HL-60 (cell line): Measurements from ENCODE around the gene PLPPR5.

Source experiments
- DNase-seq, 2 experiments: peaks; one replicate each; pipeline ENCODE4 v3.0.0-alpha.2; 2010 to 2020; ENCODE audit warnings: low read depth in 1 of 2, low spot score in 1 of 2
- H3K27ac ChIP-seq: fragments of 250-450 bp; sonication (Bioruptor Pico); replicated peaks from 2 replicates; pipeline ENCODE4 v1.5.1; 2020; ENCODE audit warnings: mild to moderate bottlenecking, moderate library complexity
- H3K27me3 ChIP-seq: fragments of 250-450 bp; sonication (Bioruptor Pico); 2 replicates; pipeline ENCODE4 v1.5.1; 2021; ENCODE audit warnings: mild to moderate bottlenecking, moderate library complexity; ENCODE audit not compliant: insufficient read depth, poor library complexity, severe bottlenecking
- H3K4me3 ChIP-seq: replicated peaks from 2 replicates; pipeline ENCODE4 v1.5.1; 2011; ENCODE audit warnings: mild to moderate bottlenecking, control low read depth, low read length; ENCODE audit not compliant: insufficient read depth
- CTCF ChIP-seq: IDR thresholded peaks from one replicate; pipeline ENCODE4 v1.5.1; 2011; ENCODE audit warnings: low read length, control low read depth, inconsistent platforms; ENCODE audit not compliant: insufficient read depth
- GABPA ChIP-seq: IDR thresholded peaks from 2 replicates; pipeline ENCODE4 v1.6.1; 2012; ENCODE audit warnings: low read depth
- POLR2AphosphoS5 ChIP-seq: IDR thresholded peaks from 2 replicates; pipeline ENCODE4 v1.6.1; 2012; ENCODE audit warnings: low read depth
- REST ChIP-seq: IDR thresholded peaks from 2 replicates; pipeline ENCODE4 v1.6.1; 2012; ENCODE audit warnings: low read depth; ENCODE audit not compliant: insufficient replicate concordance
- SPI1 ChIP-seq: IDR thresholded peaks from 2 replicates; pipeline ENCODE4 v1.6.1; 2012; ENCODE audit warnings: low read depth, mild to moderate bottlenecking, borderline replicate concordance

PLPPR5 gene

GRCh38 chr1:98969798-98970490, 34.7 kb downstream of the PLPPR5 start:
- Histone ChIP-seq H3K27ac (no peak overlapping the region), H3K27me3 (peaks cover 5% of the 10 kb centered on the region), H3K4me3 (no peak overlapping the region)
- no peak for DNase-seq
- TF ChIP-seq SPI1 (no peak), GABPA (no peak), REST (no peak), CTCF (no peak), POLR2AphosphoS5 (no peak)

GRCh38 chr1:98967122-98967521, 37.5 kb downstream of the PLPPR5 start:
- TF ChIP-seq SPI1 (no peak), CTCF (no peak), POLR2AphosphoS5 (no peak), GABPA (no peak), REST (no peak)
- Histone ChIP-seq H3K27ac (no peak overlapping the region), H3K4me3 (no peak overlapping the region), H3K27me3 (peaks cover 5% of the 10 kb centered on the region)
- DNase-seq, result no peak

- no peak overlapping the region for H3K27ac ChIP-seq
- no peak overlapping the region for H3K4me3 ChIP-seq
- no peak for TF ChIP-seq SPI1
- no peak for TF ChIP-seq CTCF
- no peak for TF ChIP-seq REST
- TF ChIP-seq POLR2AphosphoS5, result no peak
- TF ChIP-seq GABPA, result no peak
- peaks cover 5% of the 10 kb centered on the region for H3K27me3 ChIP-seq
- DNase-seq, result no peak
Observed at GRCh38 chr1:98965394-98965793, 39.3 kb downstream of the PLPPR5 start.
